ENCODE results near the gene TRIM17. TPM values are rescaled to one million over a fixed set of nuclear protein-coding genes. Genes with fewer than 3 reads are reported as not detected.

Gene TRIM17
- total RNA-seq, 1 donor from 2014 or later = 1.2 TPM

GRCh38 chr1:228367798-228368791, 48.6 kb downstream of the TRIM17 start:
- Histone ChIP-seq H3K4me1 (peaks cover 9% of the 10 kb centered on the region), H3K36me3 (no peaks in the 10 kb centered on the region), H3K27me3 (no peaks in the 10 kb centered on the region), H3K27ac (no peak overlapping the region), H3K9me3 (no peaks in the 10 kb centered on the region), H3K4me3 (no peak overlapping the region)
- intact Hi-C loops (cut with DNase I) = no loop called here
- no peak for TF ChIP-seq POLR2A (IDR thresholded peaks at IDR 0.05)
- TF ChIP-seq CTCF (IDR thresholded peaks at IDR 0.05) = no peak
- TF ChIP-seq POLR2AphosphoS5 (IDR thresholded peaks at IDR 0.05; ENCODE audit: insufficient read depth in 1 of 2, low read depth in 1 of 2) = no peak
- DNase-seq (ENCODE audit: extremely low spot score in 2 of 2) = no peak

- DNase-seq (ENCODE audit: extremely low spot score in 2 of 2) = no peak
- intact Hi-C loops (cut with DNase I) = no loop called here
- Histone ChIP-seq H3K9me3 (no peaks in the 10 kb centered on the region), H3K27ac (no peak overlapping the region), H3K36me3 (no peaks in the 10 kb centered on the region), H3K4me1 (peaks cover 9% of the 10 kb centered on the region), H3K4me3 (no peak overlapping the region), H3K27me3 (no peaks in the 10 kb centered on the region)
- TF ChIP-seq POLR2AphosphoS5 (IDR thresholded peaks at IDR 0.05; ENCODE audit: insufficient read depth in 1 of 2, low read depth in 1 of 2) (no peak), CTCF (IDR thresholded peaks at IDR 0.05) (no peak), POLR2A (IDR thresholded peaks at IDR 0.05) (no peak)
These were observed 49.6 kb downstream of the TRIM17 start for GRCh38 chr1:228366866-228367741.

GRCh38 chr1:228366062-228366865, 50.4 kb downstream of the TRIM17 start:
- Histone ChIP-seq H3K27ac (no peak overlapping the region), H3K4me1 (peaks cover 7% of the 10 kb centered on the region), H3K36me3 (no peaks in the 10 kb centered on the region), H3K9me3 (no peaks in the 10 kb centered on the region), H3K27me3 (no peaks in the 10 kb centered on the region), H3K4me3 (no peak overlapping the region)
- DNase-seq (ENCODE audit: extremely low spot score in 2 of 2) = no peak
- no peak for TF ChIP-seq CTCF (IDR thresholded peaks at IDR 0.05)
- TF ChIP-seq POLR2A (IDR thresholded peaks at IDR 0.05) = no peak
- no peak for TF ChIP-seq POLR2AphosphoS5 (IDR thresholded peaks at IDR 0.05; ENCODE audit: insufficient read depth in 1 of 2, low read depth in 1 of 2)
- intact Hi-C loops (cut with DNase I) = no loop called here

GRCh38 chr1:228365271-228366061, 51.2 kb downstream of the TRIM17 start:
- no peak for DNase-seq (ENCODE audit: extremely low spot score in 2 of 2)
- no peak overlapping the region for H3K4me3 ChIP-seq
- intact Hi-C loops (cut with DNase I) = no loop called here
- no peak overlapping the region for H3K27ac ChIP-seq
- no peaks in the 10 kb centered on the region for H3K4me1 ChIP-seq
- no peaks in the 10 kb centered on the region for H3K36me3 ChIP-seq
- TF ChIP-seq CTCF (IDR thresholded peaks at IDR 0.05) = no peak
- no peak for TF ChIP-seq POLR2A (IDR thresholded peaks at IDR 0.05)
- TF ChIP-seq POLR2AphosphoS5 (IDR thresholded peaks at IDR 0.05; ENCODE audit: insufficient read depth in 1 of 2, low read depth in 1 of 2) = no peak
- H3K9me3 ChIP-seq = no peaks in the 10 kb centered on the region
- H3K27me3 ChIP-seq = no peaks in the 10 kb centered on the region

Data from vagina (tissue), 2 donors.